GM12865 (cell line): Measurements from ENCODE around the gene PRR14.

ENCODE experiments used
- DNase-seq: peaks from one replicate; pipeline ENCODE4 v3.0.0; 2010; ENCODE audit warnings: low read depth
- H3K4me3 ChIP-seq: 2 replicates; pipeline ENCODE4 v1.5.1; 2011; ENCODE audit warnings: mild to moderate bottlenecking, low read depth, low read length, control low read depth
- CTCF ChIP-seq: IDR thresholded peaks from 2 replicates; pipeline ENCODE4 v1.5.1; 2011; ENCODE audit warnings: low read length, control low read depth, low read depth, inconsistent platforms; ENCODE audit not compliant: insufficient read depth; ENCODE audit errors: missing control alignments

PRR14 gene

GRCh38 chr16:30665830-30666190 lies 15.1 kb downstream of the PRR14 start:
- no peak for TF ChIP-seq CTCF
- no peak overlapping the region for H3K4me3 ChIP-seq
- DNase-seq, result no peak

GRCh38 chr16:30666681-30667080 lies 15.9 kb downstream of the PRR14 start:
- H3K4me3 ChIP-seq, result no peak overlapping the region
- no peak for DNase-seq
- no peak for TF ChIP-seq CTCF

- no peak for DNase-seq
- H3K4me3 ChIP-seq, result no peak overlapping the region
- TF ChIP-seq CTCF, result no peak
These were observed 16.7 kb downstream of the PRR14 start for GRCh38 chr16:30667361-30667905.

GRCh38 chr16:30668393-30668792 lies 17.6 kb downstream of the PRR14 start:
- DNase-seq, result no peak
- H3K4me3 ChIP-seq, result no peak overlapping the region
- TF ChIP-seq CTCF, result no peak

GRCh38 chr16:30669026-30669902 lies 18.5 kb downstream of the PRR14 start:
- DNase-seq, result no peak
- no peak for TF ChIP-seq CTCF
- no peak overlapping the region for H3K4me3 ChIP-seq

DNA sequence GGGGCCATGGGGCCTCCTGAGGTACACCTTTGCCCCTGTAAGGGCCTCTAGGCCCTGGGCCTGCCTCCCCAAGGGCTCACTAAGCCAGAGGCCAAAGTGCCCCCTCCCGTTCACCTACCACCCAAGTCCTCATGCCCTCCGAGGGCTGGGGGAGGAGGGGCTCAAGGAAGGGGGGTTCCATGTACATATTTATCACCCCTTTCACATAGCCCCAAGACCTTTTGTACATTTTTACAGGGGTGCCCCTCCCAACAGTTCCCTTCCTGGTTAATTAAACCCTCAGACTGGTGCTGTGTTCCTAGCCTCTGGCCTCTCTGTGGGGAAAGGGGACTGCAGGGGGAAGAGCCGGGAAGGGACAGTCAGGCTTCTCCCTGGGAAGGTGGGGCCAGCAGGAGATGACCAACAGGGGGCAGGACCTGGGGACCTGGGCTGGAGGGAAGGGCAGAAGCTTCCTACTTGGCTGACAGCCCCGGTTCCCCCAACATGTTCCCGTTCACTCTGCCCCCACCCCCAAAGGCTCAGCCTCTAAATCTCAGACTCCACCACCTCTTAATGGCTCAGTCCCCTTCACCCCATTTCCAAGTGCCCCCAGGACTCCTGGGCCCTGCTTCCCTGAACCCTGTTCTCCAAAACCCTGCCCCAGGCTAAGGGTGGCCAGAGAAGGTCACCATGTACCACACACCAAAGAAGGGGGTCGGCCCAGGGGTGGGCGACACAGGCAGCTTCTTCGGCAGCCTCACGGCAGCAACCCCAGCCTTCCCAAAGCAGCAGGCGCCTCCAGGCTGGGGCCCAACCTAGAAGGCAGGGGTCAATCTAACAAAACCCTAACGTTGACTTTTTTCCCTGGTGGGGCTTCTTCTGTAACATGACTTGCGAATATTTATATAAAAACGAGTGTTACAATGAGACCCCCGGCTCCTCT lies 19.4 kb downstream of the PRR14 start:
- no peak for DNase-seq
- no peak overlapping the region for H3K4me3 ChIP-seq

More for the DNA sequence above, 19.4 kb downstream of the PRR14 start:
- no peak for TF ChIP-seq CTCF
